Ureter (tissue), 1 donor: ENCODE measurements around the gene ZNF485. TPM values are rescaled to one million over a fixed set of nuclear protein-coding genes. Genes with fewer than 3 reads are reported as not detected.

ENCODE experiments used
- total RNA-seq: library from RNA; stranded (reverse); gene quantifications from one replicate; pipeline ENCODE4 v1.2.4, GENCODE V29; 2023
- donor health status: DM: yes; HTN: yes; CAD: no.

Gene ZNF485
- total RNA-seq, 1 donor from 2014 or later = 17.6 TPM

Other genes with a start within 250 kb of the ZNF485 start
- gene FXYD4, start 234.8 kb upstream of the ZNF485 start, total RNA-seq = 13.8 TPM
- gene HNRNPF, start 197.3 kb upstream of the ZNF485 start, total RNA-seq = 307 TPM
- gene ZNF487, start 169.3 kb upstream of the ZNF485 start, total RNA-seq = 9.6 TPM
- 14.6 TPM for gene ZNF239, start 31.8 kb upstream of the ZNF485 start, total RNA-seq
- gene ZNF32, start 42.4 kb downstream of the ZNF485 start, total RNA-seq = 33.1 TPM